Measurements from ENCODE around the gene DNM3.

Gene DNM3

DNA sequence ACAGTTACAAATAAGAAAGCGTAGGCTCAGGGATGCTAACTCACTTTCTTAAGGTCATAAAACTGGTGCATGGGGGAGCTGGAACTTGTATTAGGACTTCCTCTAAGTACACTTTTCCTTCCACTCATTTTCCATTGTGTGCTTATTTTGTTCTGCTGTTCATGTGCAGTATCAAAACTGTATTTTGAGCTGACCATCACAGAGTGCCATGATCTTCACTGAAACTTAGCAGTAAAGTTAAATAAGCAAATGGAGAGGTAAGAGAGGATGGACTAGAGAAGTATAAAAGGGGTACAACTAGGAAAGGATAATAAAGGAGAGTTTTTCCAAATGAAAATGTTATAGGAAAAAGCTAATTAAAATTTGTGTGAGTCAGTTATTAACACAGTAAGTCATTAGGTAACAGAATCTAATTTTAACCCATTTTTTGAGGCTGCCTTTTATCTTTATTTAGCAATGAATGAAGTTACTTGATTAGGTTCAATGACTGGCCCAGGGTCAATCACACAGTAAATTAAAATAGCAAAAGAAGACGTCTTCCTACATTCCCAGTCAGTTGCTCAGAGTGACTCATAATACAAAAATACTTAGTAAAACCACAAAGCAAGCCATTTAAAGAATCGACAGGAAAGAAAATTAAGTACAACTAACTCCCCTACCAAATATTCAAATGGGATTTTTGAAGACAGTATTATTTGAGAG lies 413.4 kb downstream of the DNM3 start:
- DNase-seq = no peak

DNA sequence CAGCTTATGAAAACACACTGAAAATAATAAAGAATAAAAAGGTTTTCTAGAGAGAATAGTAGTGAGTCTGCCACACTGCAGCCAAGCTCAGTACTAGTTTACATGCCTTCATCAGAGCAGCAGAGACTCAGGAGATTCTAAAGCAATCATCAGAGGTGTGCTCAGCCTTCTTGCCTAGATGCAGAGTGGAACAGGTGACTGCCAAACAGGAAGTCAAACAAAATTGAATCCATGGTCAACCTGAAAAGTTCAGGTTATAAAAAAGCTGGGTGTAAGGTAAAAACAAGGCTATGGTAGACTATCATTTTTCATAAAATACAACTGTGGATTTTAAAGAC lies 413.9 kb downstream of the DNM3 start:
- no peak for DNase-seq

DNA sequence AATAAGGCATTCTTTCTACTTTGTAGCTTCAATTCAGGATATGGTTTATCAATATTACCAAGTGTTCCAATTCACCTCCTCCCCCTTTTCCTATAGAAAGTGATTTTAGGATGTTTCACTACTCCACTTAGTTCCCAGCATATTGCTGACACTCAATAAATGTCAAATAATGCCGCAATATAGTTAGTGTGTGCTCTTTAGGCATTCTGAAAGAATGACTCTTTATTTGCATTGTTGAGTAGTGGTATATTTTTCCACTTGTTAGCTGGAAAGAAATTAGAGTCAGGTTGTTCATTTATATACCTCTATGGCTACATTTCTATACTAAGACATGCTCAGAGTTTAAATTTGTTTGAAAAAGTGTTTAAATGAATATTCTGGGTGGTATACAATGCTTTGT lies 424.6 kb downstream of the DNM3 start:
- DNase-seq = no peak

DNA sequence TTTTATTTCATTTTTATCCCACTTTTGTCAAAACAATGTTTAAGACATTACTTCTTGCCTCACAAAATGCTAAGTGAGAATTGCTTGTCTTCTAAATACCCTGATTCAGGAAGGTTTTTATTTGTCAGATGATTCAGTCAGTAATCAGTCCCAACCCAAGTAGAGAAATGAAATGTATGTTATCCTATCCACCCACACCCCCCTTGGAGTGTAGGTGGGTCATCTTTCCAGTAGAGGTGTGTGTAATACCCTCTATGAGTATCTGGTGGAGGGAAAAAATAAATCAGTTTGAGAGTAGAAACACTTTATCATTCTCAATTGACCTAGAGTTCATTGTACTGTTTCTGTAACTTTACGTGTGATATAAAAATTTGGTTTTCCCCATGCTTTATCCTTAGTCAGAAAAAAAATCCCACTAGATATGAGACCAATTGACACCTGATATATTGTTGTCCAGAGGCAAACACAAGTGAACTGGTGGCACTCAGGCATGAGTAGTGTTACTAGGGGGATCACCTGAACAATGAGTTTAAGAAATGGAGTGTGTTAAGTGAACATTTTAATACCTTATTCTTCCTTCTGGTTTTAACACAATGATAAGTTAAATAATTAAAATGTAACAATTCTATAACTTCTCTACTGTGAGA lies 425.4 kb downstream of the DNM3 start:
- DNase-seq = no peak

DNA sequence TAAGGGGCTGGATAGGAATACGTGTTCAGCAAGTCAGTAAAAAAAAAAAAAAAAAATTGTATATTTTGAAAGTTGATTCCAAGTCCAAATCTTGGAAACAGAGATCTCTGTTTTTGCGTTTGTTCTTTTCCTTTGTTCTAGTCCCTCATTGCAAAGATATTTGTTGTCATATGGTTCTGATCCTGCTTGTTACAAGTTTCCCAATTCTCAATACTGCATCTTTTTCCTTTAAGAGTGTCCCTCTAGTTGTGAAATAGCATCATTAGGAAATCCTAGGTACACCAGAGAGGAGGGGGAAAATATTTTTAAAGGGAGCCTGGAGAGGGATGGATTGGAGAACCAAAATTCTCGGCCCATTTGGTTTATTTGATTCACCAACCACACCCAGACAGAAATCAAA lies 426.9 kb downstream of the DNM3 start:
- no peak for DNase-seq

DNA sequence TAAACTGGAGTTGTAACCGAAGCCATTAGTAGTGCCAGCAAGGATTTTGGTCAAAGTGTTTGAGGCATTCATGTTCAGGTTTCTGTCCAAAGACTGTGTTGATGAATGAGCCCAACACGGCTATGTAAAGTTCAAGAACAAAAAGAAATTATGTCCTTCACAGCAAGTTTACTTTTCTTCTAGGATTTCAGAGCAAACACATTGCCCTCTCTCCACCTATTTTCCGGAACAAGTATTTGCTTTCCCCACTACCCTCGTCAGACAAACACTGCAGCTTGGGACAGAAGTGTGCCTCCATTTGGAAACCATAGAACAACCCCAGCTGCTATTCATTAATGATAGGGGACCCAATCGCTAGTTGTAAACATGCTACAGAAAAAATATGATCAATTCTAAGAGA lies 427.8 kb downstream of the DNM3 start:
- no peak for DNase-seq

DNA sequence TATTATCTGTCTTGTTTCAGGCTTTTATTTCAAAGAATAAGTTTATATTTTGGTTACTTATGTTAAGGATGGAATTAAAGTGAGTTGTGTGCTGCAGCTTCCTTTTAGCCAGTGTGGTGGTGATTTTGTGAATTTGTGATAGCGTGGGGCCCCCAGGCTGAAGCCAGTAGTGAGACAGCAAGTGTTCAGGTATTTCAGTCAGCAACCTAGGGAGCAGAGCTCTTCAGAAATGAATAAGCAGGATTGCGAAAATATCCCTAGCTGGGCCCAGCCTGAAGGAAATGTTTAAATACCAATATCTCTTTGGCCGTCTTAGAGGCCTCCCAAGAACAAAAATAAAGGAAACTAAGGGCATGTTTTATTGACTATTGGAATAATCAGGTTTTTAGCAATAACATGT lies 428.3 kb downstream of the DNM3 start:
- DNase-seq = no peak

DNA sequence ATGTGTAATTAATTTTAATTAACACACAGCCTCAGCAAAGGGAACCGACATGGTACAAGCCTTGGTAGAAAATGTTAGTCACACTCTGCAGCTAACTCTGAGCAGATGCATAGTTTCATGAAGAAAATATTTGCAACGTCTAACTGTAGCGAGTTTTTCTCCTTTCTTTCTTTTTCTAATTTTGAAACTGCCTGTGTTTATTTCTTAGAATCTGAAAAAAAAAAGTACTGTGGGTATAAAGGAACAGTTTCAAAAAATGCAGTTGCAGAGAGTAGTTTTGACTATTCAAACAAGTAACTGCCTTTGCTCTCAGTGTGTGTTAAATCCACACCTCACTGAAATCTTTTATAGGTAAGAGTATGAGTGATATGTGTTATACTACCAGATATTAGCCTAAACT lies 429.3 kb downstream of the DNM3 start:
- no peak for DNase-seq

DNA sequence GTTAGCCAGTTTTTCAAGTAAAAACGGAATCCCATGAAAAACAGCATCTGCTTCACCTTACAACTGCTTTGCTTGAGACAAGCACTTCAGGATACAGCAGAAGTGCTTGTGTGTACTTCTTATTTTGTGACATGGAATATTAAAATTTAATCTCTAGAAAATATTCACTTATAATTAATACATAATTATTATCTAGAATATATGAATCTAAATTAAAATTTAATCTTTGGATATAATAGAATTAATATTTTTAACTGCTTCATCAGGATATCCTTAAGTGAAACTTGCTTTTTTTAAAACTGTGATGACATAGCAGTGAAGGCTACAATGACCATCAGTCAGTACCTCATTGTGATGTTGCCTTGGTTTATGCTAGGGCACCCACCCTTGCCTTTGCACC lies 430.8 kb downstream of the DNM3 start:
- DNase-seq = no peak

DNA sequence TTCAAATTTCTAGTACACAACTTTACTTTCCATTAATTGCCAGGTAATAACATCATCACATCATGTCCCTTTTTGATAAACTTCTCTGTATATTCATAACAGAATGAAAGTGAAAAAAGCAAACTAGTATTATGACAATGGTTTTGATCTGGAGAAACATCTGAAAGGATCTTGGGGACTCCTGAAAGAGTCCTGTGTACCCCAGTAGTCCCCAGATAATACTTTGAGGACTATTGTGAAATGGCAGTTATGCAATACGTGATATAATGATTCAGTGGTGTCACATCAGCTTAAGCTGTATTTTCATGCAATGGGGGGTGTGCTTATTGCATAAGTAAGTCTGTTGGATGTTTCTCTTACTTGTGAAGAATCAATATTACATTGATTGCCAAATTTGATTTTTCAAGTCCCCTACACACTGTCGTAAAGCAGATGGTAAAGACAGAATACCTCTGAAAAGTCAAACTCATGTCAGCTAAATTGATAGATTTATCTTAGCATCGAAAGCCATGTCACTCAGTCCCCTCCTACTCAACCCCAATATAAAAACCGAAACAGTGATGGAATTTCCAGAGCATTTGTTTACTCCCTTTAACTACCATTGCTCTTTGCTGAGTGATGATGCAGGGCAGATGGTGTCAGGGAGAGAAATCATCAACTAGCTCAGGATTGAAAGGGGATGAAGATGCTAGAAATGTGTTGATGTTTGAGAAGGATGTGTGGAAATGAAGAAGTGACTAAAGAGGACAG lies 432.5 kb downstream of the DNM3 start:
- no peak for DNase-seq

DNA sequence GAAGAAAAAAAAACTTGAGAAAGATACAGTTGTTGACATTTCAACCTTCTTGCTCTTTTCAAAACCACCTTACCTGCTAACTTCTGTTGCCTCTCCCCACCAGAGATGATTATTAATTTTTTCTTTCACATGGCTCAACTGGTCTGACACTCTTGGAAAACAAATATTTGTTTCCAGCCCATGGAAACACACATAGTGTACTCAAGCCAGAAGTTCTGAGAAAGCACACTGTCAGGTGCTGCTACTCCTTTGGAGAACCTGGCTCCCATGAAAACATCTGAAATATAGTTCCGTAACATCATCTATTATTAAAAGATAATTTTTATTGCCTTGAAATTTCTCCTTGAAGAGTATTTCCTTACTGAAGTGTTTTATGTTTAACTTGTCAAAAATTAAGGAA lies 434.2 kb downstream of the DNM3 start:
- no peak for DNase-seq

DNA sequence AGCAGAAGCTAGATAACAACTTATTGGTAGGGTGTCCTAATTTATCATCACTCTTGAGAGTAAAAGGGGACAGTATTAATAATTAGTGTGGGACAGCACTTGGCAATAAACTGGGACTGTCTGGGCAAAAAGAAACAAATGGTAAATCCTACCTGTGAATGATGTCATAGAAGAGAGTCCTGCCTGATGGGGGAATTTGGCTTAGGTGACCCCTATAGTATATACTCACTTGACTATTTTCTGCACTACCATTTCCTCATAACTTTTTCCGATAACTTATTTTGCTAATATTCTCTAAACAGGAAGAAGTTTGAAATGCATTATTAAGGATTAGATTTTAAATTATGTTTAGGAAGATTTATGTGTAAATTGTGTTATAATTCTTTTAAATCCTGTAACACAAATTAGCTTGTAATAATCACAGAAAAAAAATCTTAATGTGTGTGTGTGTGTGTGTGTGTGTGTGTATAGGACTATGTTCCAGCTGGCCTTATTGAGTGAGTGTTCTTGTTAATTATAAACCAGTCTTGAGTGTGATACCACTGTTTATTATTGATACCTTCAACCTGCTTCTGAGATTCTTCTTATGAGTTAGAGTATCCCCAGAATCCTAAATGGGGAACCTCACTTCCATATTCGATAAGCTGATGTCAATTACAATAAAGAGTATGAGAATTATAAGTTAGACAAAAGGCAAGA lies 435.0 kb downstream of the DNM3 start:
- DNase-seq = no peak

DNA sequence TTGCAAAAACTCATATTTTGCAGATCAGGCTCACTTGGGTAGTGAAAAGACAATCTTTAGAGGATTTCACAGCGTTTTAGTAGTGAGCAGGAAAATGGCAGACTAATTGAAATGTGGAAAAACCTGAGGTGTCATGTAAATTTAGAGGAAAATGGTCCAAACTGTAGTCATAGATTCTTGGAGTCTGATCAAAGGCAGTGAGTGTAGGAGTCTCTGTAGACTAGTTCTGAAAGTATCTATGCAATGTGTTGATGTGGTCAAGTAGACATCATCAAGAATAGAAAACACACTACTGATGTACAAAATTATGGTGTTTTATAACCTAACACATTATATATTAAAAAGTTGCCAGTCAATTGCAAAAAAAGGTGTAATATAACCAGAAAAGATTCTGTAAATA lies 436.0 kb downstream of the DNM3 start:
- DNase-seq = no peak

DNA sequence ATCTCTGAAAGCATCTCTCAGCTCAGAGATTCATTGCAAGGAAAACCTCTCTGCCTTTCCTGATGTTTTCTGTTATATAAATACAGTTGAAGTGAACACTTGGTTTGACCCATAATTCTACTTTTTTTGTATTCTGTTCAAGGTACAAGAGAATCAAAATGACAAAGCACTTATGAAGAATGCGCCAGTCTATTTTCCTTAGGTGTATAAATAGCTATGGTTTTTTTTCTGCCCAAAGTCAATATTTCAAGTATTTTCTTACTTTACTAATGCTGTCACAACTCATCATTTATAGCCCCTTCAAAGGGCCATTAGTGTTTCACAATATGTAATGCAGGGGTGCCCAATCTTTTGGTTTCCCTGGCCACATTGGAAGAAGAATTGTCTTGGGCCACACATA lies 436.7 kb downstream of the DNM3 start:
- DNase-seq = no peak

DNA sequence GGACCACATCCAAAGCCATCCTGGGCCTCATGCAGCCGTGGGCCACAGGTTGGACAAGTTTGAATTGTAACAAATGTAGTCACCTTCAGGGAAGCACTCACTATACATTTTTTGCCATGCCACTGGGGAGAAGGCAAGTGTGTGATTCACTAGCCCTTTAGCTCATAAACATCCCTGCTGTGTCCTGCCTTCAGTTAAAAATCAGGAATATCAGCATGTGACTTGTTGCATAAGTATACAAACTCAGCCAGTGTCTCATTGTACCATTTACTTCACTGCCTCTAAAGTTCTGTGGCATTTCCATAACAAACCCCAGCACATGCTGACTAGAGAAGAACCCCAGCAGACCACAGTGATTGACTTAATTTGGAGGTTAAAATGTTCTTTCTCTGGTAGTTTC lies 437.2 kb downstream of the DNM3 start:
- no peak for DNase-seq

DNA sequence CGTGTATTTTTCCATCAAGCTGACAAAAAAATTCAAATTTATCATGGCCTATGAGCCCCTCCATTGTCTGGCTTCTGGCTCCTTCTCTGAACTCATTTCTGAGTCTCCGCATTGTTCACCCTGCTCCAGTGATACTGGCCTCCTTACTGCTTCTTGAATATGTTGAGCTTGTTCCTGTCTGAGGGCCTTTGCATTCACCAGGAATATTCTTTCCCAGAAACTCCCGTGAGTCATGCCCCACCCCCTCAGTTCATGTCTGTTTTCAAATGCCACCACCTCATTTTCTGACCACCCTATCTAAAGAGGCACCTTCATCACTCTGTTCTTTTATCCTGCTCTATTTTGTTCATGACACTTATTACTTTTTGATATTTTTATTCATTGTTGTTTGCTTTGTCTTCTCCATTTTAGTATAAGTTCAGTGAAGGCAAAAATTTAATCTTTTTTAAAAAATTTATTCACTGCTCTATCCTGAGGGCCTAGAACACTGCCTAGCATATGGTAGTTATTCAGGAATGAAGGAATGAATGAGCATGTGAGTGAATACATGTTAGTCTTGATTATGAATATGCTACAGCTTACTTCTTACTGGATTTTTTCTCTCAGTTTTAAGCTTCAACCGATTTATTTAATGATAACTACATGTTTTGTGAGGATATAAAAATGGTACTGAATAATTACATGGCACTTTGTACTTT lies 438.8 kb downstream of the DNM3 start:
- no peak for DNase-seq

DNA sequence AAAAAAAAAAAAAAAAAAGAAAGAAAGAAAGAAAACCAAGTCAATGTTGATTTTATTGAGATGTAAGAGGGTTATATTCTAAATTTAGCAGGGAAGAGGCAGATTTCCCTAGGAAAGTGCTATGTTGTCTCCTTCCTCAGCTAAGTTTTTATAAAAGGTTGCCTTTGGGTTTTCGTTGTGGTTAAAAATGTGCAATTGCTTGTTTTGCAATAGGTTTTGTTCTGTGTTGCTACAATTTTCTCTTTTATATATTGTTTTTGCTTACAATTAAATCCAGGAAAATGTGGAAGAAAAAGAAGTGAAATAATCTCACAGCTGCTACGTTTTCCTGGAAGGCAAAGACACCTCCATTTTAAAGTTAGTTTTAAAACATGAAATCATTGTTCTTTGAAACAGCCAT lies 442.5 kb downstream of the DNM3 start:
- no peak for DNase-seq

DNA sequence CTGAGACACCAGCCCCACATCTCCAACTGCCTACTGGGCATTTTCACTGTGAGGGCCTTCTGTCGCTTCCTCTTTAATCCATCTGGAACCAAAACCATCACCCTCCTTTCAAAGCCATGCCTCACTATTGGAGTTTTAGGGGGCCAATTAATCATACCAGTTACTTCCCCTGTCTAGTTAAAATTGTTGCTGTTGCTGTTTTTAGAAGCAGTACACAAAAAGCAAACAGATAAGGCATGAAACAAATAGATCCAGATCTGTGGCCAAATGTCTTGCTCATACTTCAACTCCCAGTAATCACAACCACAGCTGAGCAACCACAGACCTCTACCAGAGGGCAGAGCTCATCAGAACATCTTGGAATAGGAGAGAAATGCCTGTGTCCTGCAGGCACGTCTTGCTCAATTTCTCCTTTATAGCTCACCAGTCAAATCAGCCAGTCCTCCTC lies 445.4 kb downstream of the DNM3 start:
- DNase-seq = no peak

DNA sequence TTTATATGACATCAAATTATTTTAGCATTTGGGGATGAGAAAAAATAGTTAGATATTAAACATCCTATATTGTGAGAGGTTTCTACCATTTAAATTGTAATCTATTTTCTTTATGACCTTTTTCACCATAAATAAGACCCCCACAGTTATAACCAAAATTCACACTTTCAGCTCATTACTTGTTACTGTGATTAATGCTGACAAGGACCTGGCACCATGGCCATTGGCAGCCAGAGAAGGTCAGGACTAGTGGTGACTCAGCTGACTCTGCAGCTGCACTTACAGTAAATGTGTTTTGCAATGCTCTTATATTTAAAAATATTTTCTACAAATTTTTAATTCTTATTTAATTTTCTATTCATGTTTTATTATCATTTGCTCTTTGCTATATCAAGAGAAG lies 445.9 kb downstream of the DNM3 start:
- DNase-seq = no peak

DNA sequence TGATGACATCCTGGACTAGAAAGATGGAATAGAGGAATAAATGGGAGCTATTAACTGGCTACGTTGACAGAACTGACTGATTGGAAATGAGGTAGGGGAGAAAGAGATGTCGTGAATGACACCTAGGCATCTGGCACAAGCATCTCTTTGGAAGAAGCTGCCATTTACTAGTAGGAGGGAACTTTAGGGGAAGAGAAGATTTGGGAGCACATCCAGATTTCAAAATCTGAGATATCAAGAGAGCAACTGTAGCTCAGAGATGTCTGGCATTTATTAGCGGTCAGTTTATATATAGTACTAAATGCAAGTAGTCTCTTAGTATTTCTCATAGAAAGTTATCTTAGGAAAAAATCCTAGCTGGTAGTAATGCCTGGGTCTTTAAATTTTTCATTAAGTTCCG lies 447.3 kb downstream of the DNM3 start:
- DNase-seq = no peak

DNA sequence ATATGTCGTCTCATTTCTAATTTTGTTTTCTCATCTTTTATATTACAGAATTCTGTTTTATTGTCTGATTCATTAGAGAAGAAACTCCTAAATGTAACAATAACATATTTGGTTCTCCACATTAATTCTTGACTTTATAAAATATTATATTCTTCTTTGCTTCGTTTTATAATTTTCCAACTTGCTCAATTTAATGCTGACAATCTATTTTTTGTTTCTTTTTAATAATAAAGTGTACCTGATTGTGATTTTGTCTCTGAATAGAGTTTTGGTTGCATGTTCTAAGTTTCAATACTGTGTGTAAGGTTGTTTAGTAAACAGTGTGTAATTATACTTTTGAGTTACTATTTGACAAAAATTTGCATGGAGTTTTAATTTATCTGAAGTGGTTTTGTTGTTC lies 448.1 kb downstream of the DNM3 start:
- DNase-seq = no peak

DNA sequence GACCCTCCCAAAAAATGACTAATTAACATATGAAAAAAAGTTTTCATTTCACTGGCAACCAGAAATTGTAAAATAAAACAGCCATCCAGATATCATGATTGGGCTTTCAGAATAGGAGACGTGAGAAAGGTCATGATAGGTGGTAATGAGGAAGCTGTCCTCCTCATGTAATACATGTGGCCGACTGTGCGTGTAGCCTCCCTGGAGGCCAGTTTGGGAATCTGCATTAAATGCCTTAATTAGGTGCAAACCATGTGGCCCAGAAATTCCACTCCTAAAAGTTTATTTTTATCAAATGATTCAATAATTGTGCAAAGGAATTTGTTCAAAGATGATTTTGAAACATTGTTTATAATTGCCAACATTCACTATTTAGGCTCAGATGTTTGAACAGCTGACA lies 451.5 kb downstream of the DNM3 start:
- DNase-seq = no peak

DNA sequence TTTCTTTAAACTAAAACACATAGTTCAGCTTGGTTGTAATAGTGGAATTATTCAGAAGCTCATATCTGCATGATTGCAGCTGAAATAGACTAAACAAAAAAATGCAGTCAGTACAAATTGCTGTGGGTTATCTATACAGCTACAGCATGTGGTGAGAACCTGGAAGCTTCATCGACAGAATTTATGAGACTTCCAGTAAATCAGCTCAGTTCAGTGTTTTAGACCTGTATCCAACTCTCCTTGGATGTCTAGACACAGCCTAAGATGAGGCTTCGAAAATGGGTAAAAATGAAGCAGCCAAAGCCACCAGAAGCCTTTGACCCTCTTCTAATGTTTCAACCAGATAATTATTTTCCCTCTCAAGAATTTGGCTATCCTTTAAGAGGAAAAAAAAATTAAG lies 452.1 kb downstream of the DNM3 start:
- DNase-seq = no peak
